ENCODE data around the gene CDC14B. TPM values are rescaled to one million over a fixed set of nuclear protein-coding genes. Genes with fewer than 3 reads are reported as not detected.

CDC14B gene
- total RNA-seq, 1 donor from 2014 or later = 39.3 TPM

DNA sequence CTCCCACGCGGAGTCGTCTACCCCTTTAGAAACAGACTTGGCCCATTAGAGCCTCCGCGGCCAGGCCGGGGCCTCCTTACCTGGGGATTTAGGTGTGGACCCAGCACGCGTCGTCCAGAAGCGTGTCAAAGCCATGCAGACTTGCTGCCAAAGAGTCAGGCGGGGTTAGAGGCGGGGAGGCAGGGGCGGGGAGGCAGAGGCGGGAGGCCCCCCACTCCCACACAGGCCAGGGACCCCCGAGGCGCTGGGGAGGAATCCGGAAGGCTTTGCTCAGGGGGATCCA is 122.6 kb downstream of the CDC14B start:
- DNase-seq (ENCODE audit: low spot score in 2 of 2, unreplicated experiment in 2 of 2) = no peak
- H3K4me1 Mint-ChIP-seq = peaks cover 2% of the 10 kb centered on the region
- H3K27ac Mint-ChIP-seq = no peak overlapping the region
- H3K27me3 Mint-ChIP-seq (ENCODE audit: low read depth) = no peaks in the 10 kb centered on the region
- peaks cover 4% of the 10 kb centered on the region for H3K36me3 Mint-ChIP-seq
- H3K9me3 Mint-ChIP-seq = no peaks in the 10 kb centered on the region
- H3K4me3 Mint-ChIP-seq = no peak overlapping the region
- TF ChIP-seq CTCF (IDR thresholded peaks at IDR 0.05; ENCODE audit: unreplicated experiment) = no peak

DNA sequence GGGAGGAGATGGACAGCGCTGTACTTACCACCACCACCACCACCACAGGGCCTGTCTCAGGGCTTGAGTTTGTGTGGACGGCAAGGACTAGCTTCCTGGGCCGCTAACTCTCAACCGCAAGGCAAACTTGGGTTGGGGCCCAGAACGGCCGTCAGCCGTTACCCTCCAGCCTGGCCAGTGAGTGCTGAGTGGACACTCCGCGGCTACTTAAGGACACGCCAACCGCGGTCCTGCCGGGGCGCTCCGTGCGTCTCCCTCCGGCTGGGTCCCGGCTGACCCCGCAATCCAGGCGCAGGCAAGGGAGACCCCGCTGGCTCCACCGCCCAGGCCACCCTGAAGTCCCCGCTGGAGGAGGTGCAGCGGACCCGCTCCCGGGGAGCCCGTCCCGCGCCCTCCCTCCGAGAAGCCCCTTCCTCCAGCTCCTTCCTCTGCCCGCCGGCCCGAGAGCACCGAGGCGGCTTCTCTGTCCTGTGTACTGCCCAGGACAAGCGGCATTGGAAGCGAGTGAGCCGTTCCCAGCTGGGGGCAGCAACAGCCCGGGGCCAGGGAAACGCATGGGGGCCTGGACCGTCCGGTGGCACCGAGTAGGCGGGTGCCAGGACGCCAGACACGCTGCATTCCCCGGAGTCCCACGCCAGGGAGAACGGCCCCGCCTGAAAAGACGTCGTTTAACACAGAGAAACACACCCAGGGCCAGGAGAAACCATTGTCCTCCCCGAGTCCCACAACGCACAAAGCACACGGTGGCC is 123.1 kb downstream of the CDC14B start:
- no peak for TF ChIP-seq CTCF (IDR thresholded peaks at IDR 0.05; ENCODE audit: unreplicated experiment)
- no peaks in the 10 kb centered on the region for H3K9me3 Mint-ChIP-seq
- H3K4me3 Mint-ChIP-seq = no peak overlapping the region
- H3K4me1 Mint-ChIP-seq = peaks cover 5% of the 10 kb centered on the region
- no peak for DNase-seq (ENCODE audit: low spot score in 2 of 2, unreplicated experiment in 2 of 2)
- peaks cover 6% of the 10 kb centered on the region for H3K36me3 Mint-ChIP-seq
- no peak overlapping the region for H3K27ac Mint-ChIP-seq
- no peaks in the 10 kb centered on the region for H3K27me3 Mint-ChIP-seq (ENCODE audit: low read depth)

GRCh38 chr9:96495341-96495740 is 124.3 kb downstream of the CDC14B start:
- no peak overlapping the region for H3K27ac Mint-ChIP-seq
- no peak for DNase-seq (ENCODE audit: low spot score in 2 of 2, unreplicated experiment in 2 of 2)
- no peak overlapping the region for H3K4me3 Mint-ChIP-seq

GRCh38 chr9:96494215-96494800 is 125.3 kb downstream of the CDC14B start:
- H3K9me3 Mint-ChIP-seq = no peaks in the 10 kb centered on the region
- H3K27me3 Mint-ChIP-seq (ENCODE audit: low read depth) = no peaks in the 10 kb centered on the region
- H3K36me3 Mint-ChIP-seq = peaks cover 16% of the 10 kb centered on the region
- H3K4me3 Mint-ChIP-seq = no peak overlapping the region
- no peak for TF ChIP-seq CTCF (IDR thresholded peaks at IDR 0.05; ENCODE audit: unreplicated experiment)
- no peak for DNase-seq (ENCODE audit: low spot score in 2 of 2, unreplicated experiment in 2 of 2)
- H3K4me1 Mint-ChIP-seq = peaks cover 5% of the 10 kb centered on the region
- no peak overlapping the region for H3K27ac Mint-ChIP-seq

More at GRCh38 chr9:96495341-96495740, 124.3 kb downstream of the CDC14B start:
- H3K36me3 Mint-ChIP-seq = peaks cover 9% of the 10 kb centered on the region
- H3K27me3 Mint-ChIP-seq (ENCODE audit: low read depth) = no peaks in the 10 kb centered on the region
- TF ChIP-seq CTCF (IDR thresholded peaks at IDR 0.05; ENCODE audit: unreplicated experiment) = no peak
- H3K4me1 Mint-ChIP-seq = peaks cover 5% of the 10 kb centered on the region
- H3K9me3 Mint-ChIP-seq = no peaks in the 10 kb centered on the region

DNA sequence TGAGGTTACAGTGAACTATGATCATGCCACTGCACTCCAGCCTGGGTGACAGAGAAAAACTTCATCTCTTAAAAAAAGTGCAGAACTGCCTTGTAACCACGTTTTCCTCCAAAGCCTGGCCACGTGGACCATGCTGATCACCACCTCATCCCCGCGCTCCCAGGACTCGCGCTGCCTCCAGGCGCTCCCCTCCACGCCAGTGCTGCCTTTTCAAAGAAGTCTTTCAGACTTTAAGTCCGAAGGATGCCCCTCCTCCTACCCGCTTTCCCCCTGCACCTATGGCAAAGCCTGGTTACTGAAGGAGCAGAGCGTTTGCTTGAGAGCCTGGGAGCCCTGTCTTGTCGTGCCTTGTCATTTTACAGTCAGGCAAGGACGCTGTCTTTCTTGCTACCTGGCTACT is 125.9 kb downstream of the CDC14B start:
- DNase-seq (ENCODE audit: low spot score in 2 of 2, unreplicated experiment in 2 of 2) = no peak
- H3K36me3 Mint-ChIP-seq = peaks cover 17% of the 10 kb centered on the region
- H3K4me3 Mint-ChIP-seq = no peak overlapping the region
- H3K27me3 Mint-ChIP-seq (ENCODE audit: low read depth) = no peaks in the 10 kb centered on the region
- no peaks in the 10 kb centered on the region for H3K9me3 Mint-ChIP-seq
- no peak overlapping the region for H3K27ac Mint-ChIP-seq
- H3K4me1 Mint-ChIP-seq = peaks cover 5% of the 10 kb centered on the region
- TF ChIP-seq CTCF (IDR thresholded peaks at IDR 0.05; ENCODE audit: unreplicated experiment) = no peak
